MCF 10A (cell line): ENCODE data around the gene TMEM191C. TPM values are rescaled to one million over a fixed set of nuclear protein-coding genes. Genes with fewer than 3 reads are reported as not detected.

Experiments used
- BruUV-seq: library from RNA; stranded (reverse); fragments of 400-500 nt; replicated peaks from 2 replicates; lab custom pipeline; 2021; lab: Mats Ljungman, UMichigan
- CTCF ChIA-PET: fragments of 300-600 bp; sonication (Branson Sonifier 250); formaldehyde crosslinking; extraction: SDS; loops from one replicate; lab custom pipeline; 2021; ENCODE audit warnings: antibody characterized with exemption, inconsistent platforms; lab: Yijun Ruan, JAX
- POLR2A ChIA-PET: fragments of 300-600, 350-650 bp; sonication (Branson Sonifier 250); formaldehyde crosslinking; extraction: SDS; loops from one replicate; lab custom pipeline; 2020; ENCODE audit warnings: antibody characterized with exemption, inconsistent platforms; lab: Yijun Ruan, JAX
- DNase-seq: peaks from one replicate; pipeline ENCODE4 v3.0.0-alpha.2; 2018; ENCODE audit not compliant: unreplicated experiment
- H3K27ac Mint-ChIP-seq: one replicate; pipeline ENCODE4 v1.8.0; 2022; ENCODE audit warnings: mild to moderate bottlenecking, low read depth, mixed read lengths; ENCODE audit not compliant: unreplicated experiment
- H3K27me3 Mint-ChIP-seq: one replicate; pipeline ENCODE4 v1.8.0; 2022; ENCODE audit warnings: mixed read lengths; ENCODE audit not compliant: insufficient read depth, unreplicated experiment
- H3K36me3 Mint-ChIP-seq: one replicate; pipeline ENCODE4 v1.8.0; 2022; ENCODE audit warnings: mild to moderate bottlenecking, moderate library complexity, mixed read lengths; ENCODE audit not compliant: insufficient read depth, unreplicated experiment
- H3K4me1 Mint-ChIP-seq: one replicate; pipeline ENCODE4 v1.8.0; 2022; ENCODE audit warnings: mixed read lengths; ENCODE audit not compliant: insufficient read depth, unreplicated experiment
- H3K4me3 Mint-ChIP-seq: one replicate; pipeline ENCODE4 v1.8.0; 2022; ENCODE audit warnings: mild to moderate bottlenecking, moderate library complexity, mixed read lengths; ENCODE audit not compliant: unreplicated experiment
- H3K9me3 Mint-ChIP-seq: one replicate; pipeline ENCODE4 v1.8.0; 2022; ENCODE audit warnings: mixed read lengths; ENCODE audit not compliant: unreplicated experiment
- CTCF ChIP-seq: fragments of 200-600 bp; IDR thresholded peaks from one replicate; pipeline ENCODE4 v1.8.0; 2022; ENCODE audit warnings: antibody characterized with exemption, mild to moderate bottlenecking; ENCODE audit not compliant: unreplicated experiment
- intact Hi-C: fragments of 100-400 bp; cut with micrococcal nuclease; formaldehyde crosslinking; loops from 2 replicates; pipeline ENCODE4 v1.14.1; 2022
- total RNA-seq: library from RNA; stranded (reverse); gene quantifications from 2 replicates; pipeline ENCODE4 v1.2.3, GENCODE V29; 2022

TMEM191C gene
- total RNA-seq, 1 experiment from 2014 or later = 0.75 TPM

- intact Hi-C loops = no loop called here
- Mint-ChIP-seq H3K4me3 (no peak overlapping the region), H3K27ac (no peak overlapping the region), H3K4me1 (no peaks in the 10 kb centered on the region), H3K36me3 (peaks cover 6% of the 10 kb centered on the region), H3K27me3 (no peaks in the 10 kb centered on the region), H3K9me3 (no peaks in the 10 kb centered on the region)
- POLR2A ChIA-PET = no interaction called here
- DNase-seq = no peak
- no peak for TF ChIP-seq CTCF
- CTCF ChIA-PET = interaction anchor here (1.5 kb wide), 1 partner anchor 10 kb away, joined by 3 read pairs; no protein-coding TSS in a partner anchor
- no TSS peak for BruUV-seq
Measured at GRCh38 chr22:21443057-21443734, 24.0 kb upstream of the TMEM191C start.

- intact Hi-C loops = no loop called here
- Mint-ChIP-seq H3K27ac (no peak overlapping the region), H3K4me3 (no peak overlapping the region), H3K36me3 (peaks cover 6% of the 10 kb centered on the region), H3K4me1 (no peaks in the 10 kb centered on the region), H3K9me3 (no peaks in the 10 kb centered on the region), H3K27me3 (no peaks in the 10 kb centered on the region)
- no peak for TF ChIP-seq CTCF
- no peak for DNase-seq
- CTCF ChIA-PET = interaction anchor here (1.5 kb wide), 1 partner anchor 9 kb away, joined by 3 read pairs; no protein-coding TSS in a partner anchor
- POLR2A ChIA-PET = no interaction called here
- no TSS peak for BruUV-seq
Measured at GRCh38 chr22:21443735-21444421, 23.3 kb upstream of the TMEM191C start.

- no peak for DNase-seq
- no peak overlapping the region for H3K27ac Mint-ChIP-seq
- peaks cover 6% of the 10 kb centered on the region for H3K36me3 Mint-ChIP-seq
- TF ChIP-seq CTCF = no peak
- intact Hi-C loops = no loop called here
- no peaks in the 10 kb centered on the region for H3K4me1 Mint-ChIP-seq
- BruUV-seq = no TSS peak
- no peak overlapping the region for H3K4me3 Mint-ChIP-seq
- ChIA-PET CTCF (interaction anchor here (1.5 kb wide), 1 partner anchor 8 kb away, joined by 3 read pairs; no protein-coding TSS in a partner anchor), POLR2A (no interaction called here)
- H3K9me3 Mint-ChIP-seq = no peaks in the 10 kb centered on the region
- no peaks in the 10 kb centered on the region for H3K27me3 Mint-ChIP-seq
Measured at GRCh38 chr22:21444701-21445436, 22.3 kb upstream of the TMEM191C start.
